ENCODE measurements around the gene L1CAM. TPM values are rescaled to one million over a fixed set of nuclear protein-coding genes. Genes with fewer than 3 reads are reported as not detected.

Gene L1CAM
- total RNA-seq, 1 experiment from 2014 or later: 0.64 TPM

- BruUV-seq (replicated peaks): no TSS peak
- Histone ChIP-seq H3K9me3 (ENCODE audit: low read depth, low read length, poor library complexity, severe bottlenecking) (no peaks in the 10 kb centered on the region), H3K27me3 (replicated peaks; ENCODE audit: insufficient read depth, low read depth, low read length, poor library complexity) (no peaks in the 10 kb centered on the region), H3K27ac (ENCODE audit: low read depth, low read length, poor library complexity, severe bottlenecking) (peak overlapping the region; percentile 23), H3K4me3 (ENCODE audit: low read depth, low read length, poor library complexity, severe bottlenecking) (no peak overlapping the region), H3K36me3 (ENCODE audit: insufficient read depth, low read length, poor library complexity, severe bottlenecking) (no peaks in the 10 kb centered on the region), H3K4me1 (ENCODE audit: insufficient read depth, low read length, poor library complexity, severe bottlenecking) (peaks cover 10% of the 10 kb centered on the region)
- no peak for DNase-seq (ENCODE audit: low spot score)
- CTCF ChIA-PET: no interaction called here
- TF ChIP-seq CTCF (conservative IDR thresholded peaks at IDR 0.05; ENCODE audit: low read depth, low read length): no peak
- TF ChIP-seq EZH2 (IDR thresholded peaks at IDR 0.05; ENCODE audit: borderline replicate concordance, low read depth, low read length, poor library complexity, severe bottlenecking): no peak
- intact Hi-C loops (cut with micrococcal nuclease; ENCODE audit: unreplicated experiment): no loop called here
- POLR2A ChIA-PET (ENCODE audit: low non-redundant PET): no interaction called here
These were observed 44.3 kb upstream of the L1CAM start for GRCh38 chrX:153930011-153930910.

GRCh38 chrX:153929576-153929975 is 43.6 kb upstream of the L1CAM start:
- Histone ChIP-seq H3K4me3 (ENCODE audit: low read depth, low read length, poor library complexity, severe bottlenecking) (no peak overlapping the region), H3K36me3 (ENCODE audit: insufficient read depth, low read length, poor library complexity, severe bottlenecking) (no peaks in the 10 kb centered on the region), H3K27ac (ENCODE audit: low read depth, low read length, poor library complexity, severe bottlenecking) (peak overlapping the region; percentile 44), H3K4me1 (ENCODE audit: insufficient read depth, low read length, poor library complexity, severe bottlenecking) (peaks cover 17% of the 10 kb centered on the region), H3K27me3 (replicated peaks; ENCODE audit: insufficient read depth, low read depth, low read length, poor library complexity) (no peaks in the 10 kb centered on the region), H3K9me3 (ENCODE audit: low read depth, low read length, poor library complexity, severe bottlenecking) (no peaks in the 10 kb centered on the region)
- no TSS peak for BruUV-seq (replicated peaks)
- TF ChIP-seq CTCF (conservative IDR thresholded peaks at IDR 0.05; ENCODE audit: low read depth, low read length): no peak
- TF ChIP-seq EZH2 (IDR thresholded peaks at IDR 0.05; ENCODE audit: borderline replicate concordance, low read depth, low read length, poor library complexity, severe bottlenecking): no peak
- no peak for DNase-seq (ENCODE audit: low spot score)
- intact Hi-C loops (cut with micrococcal nuclease; ENCODE audit: unreplicated experiment): no loop called here
- ChIA-PET CTCF (no interaction called here), POLR2A (ENCODE audit: low non-redundant PET) (no interaction called here)

- ChIA-PET POLR2A (ENCODE audit: low non-redundant PET) (interaction anchor here (0.5 to 0.6 kb wide), 2 partner anchors 170 to 442 kb away, joined by 3 to 13 read pairs; no protein-coding TSS in a partner anchor), CTCF (interaction anchor here (1.5 kb wide), 1 partner anchor 18 kb away, joined by 8 read pairs; no protein-coding TSS in a partner anchor)
- Histone ChIP-seq H3K27ac (ENCODE audit: low read depth, low read length, poor library complexity, severe bottlenecking) (peak overlapping the region; percentile 44), H3K36me3 (ENCODE audit: insufficient read depth, low read length, poor library complexity, severe bottlenecking) (no peaks in the 10 kb centered on the region), H3K4me1 (ENCODE audit: insufficient read depth, low read length, poor library complexity, severe bottlenecking) (peaks cover 20% of the 10 kb centered on the region), H3K27me3 (replicated peaks; ENCODE audit: insufficient read depth, low read depth, low read length, poor library complexity) (no peaks in the 10 kb centered on the region), H3K9me3 (ENCODE audit: low read depth, low read length, poor library complexity, severe bottlenecking) (no peaks in the 10 kb centered on the region), H3K4me3 (ENCODE audit: low read depth, low read length, poor library complexity, severe bottlenecking) (peak overlapping the region; percentile 27)
- peak; percentile 29 for DNase-seq (ENCODE audit: low spot score)
- intact Hi-C loops (cut with micrococcal nuclease; ENCODE audit: unreplicated experiment): loop anchor here (1.0 kb wide), 1 partner anchor 42 kb away; the partner anchor contains the start of gene HCFC1
- TF ChIP-seq EZH2 (IDR thresholded peaks at IDR 0.05; ENCODE audit: borderline replicate concordance, low read depth, low read length, poor library complexity, severe bottlenecking) (no peak), CTCF (conservative IDR thresholded peaks at IDR 0.05; ENCODE audit: low read depth, low read length) (no peak)
- BruUV-seq (replicated peaks): no TSS peak
These were observed 42.9 kb upstream of the L1CAM start for GRCh38 chrX:153928846-153929245.

Data from A673 (cell line).